ENCODE results near the gene GRIN3B. TPM values are rescaled to one million over a fixed set of nuclear protein-coding genes. Genes with fewer than 3 reads are reported as not detected.

The GRIN3B gene
- total and polyA plus RNA-seq, 10 of the 15 experiments (the other 5 are each of a cell fraction or from before 2014, with no cell fraction given), result 0.15 TPM; not detected in 9

DNA sequence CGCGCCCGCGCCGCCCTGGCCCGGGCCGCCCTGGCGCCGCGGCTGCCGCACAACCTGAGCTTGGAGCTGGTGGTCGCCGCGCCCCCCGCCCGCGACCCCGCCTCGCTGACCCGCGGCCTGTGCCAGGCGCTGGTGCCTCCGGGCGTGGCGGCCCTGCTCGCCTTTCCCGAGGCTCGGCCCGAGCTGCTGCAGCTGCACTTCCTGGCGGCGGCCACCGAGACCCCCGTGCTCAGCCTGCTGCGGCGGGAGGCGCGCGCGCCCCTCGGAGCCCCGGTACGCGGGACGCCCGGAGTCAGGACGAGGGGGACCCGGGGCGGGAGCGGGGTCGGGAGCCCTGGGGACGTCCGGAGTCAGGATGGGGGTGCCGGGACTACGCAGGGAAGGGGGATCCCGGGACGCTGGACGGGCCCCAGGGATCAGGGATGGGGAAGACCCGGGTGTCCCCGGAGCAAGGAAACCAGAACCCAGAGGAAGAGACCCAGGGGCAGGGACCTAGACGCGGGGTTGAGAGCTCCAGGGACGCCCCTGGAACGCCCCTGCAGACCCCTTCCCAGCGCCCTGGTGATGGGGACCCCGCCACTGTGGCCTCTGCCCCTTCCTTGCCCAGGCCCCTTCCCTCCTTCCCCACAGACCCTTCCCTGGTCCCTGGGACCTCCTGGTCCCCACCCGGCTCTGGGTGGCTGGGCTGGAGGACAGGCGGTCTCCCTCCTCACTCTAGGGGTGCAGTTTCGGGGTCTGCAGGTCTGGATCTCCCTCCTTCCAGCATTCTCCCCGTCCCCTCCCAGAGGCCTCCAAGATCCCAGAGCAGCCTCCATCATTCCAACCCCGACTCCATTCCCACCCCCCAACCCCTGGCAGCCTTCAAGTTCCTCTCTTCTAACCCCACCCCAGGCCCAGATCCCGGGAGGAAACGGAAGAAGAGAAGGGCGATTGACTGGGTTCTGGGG lies 645 bp downstream of the GRIN3B start:
- no peak for FAIRE-seq

DNA sequence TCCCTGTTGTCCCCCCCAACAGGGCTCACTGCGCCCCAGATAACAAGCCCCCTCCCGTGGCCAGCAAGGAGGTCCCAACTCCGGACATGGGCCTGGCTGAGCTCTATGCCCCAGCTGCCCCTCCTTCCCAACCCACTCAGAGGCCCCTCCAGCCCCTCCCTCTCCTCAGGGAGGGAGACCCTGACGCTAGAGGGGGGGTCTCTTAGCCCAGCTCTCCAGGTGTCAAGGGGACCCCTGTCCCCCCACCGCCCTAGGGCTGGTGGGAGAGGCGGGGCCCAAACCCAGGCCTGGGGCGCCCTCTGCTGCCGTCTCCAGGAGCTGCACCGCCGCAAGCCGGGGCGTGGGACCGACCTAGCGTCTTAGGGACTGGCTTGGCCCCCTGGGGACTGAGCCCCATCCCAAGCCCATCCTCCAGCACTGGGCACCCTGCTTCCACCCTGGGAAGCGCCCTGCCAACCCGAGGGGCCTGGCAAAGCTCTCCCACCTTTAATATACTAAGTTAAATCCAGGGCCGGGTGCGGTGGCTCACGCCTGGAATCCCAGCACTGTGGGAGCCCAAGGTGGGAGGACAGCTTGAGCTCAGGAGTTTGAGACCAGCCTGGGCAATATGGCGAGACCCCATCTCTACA lies 1.4 kb downstream of the GRIN3B start:
- WGBS (ENCODE audit: insufficient coverage, insufficient replicate concordance, low lambda C conversion rate, missing lambda C conversion rate), result 12% methylated on average over 20 of the region's 20 CpGs
- no peak overlapping the region for H3K4me2 ChIP-seq (ENCODE audit: control insufficient read depth, insufficient read depth)
- H3K36me3 ChIP-seq (ENCODE audit: control insufficient read depth in 2 of 2, insufficient read depth in 2 of 2, low read length in 1 of 2), result no peaks in the 10 kb centered on the region
- no peaks in the 10 kb centered on the region for H3K79me2 ChIP-seq (ENCODE audit: control insufficient read depth, insufficient read depth, low read length)
- intact Hi-C loops (cut with micrococcal nuclease; ENCODE audit: unreplicated experiment), result loop anchor here (1.0 kb wide), 1 partner anchor 80 kb away; no protein-coding TSS in a partner anchor
- SMC1A ChIA-PET (ENCODE audit: uncharacterized antibody, unreplicated experiment), result interaction anchor here (1.0 kb wide), 1 partner anchor 202 kb away, joined by 6 read pairs; no protein-coding TSS in a partner anchor
- POLR2A ChIA-PET, result interaction anchor here (0.6 to 1.1 kb wide), 3 partner anchors 18 to 231 kb away, joined by 3 read pairs; partner anchors contain the start of genes MED16 and RNU6-9
- CTCF ChIA-PET, result interaction anchor here (0.7 to 1.4 kb wide), 5 partner anchors 20 to 224 kb away, joined by 3 to 4 read pairs (median 3); partner anchors contain the start of gene RNU6-2
- in situ Hi-C loops (cut with MboI), result no loop called here
- no TSS peak for BruUV-seq (replicated peaks)
- H3K27me3 ChIP-seq (replicated peaks in 1 of 2; ENCODE audit: control insufficient read depth in 2 of 2, insufficient read depth in 2 of 2, low read length in 1 of 2), result peaks cover 3 to 5% of the 10 kb centered on the region in 2 experiments; a peak in 3 of 4 replicates
- DNase-seq (ENCODE audit: low read depth, low spot score), result no peak
- peak; percentile 92 for ATAC-seq
- no peak for FAIRE-seq
- no peak overlapping the region for H3K27ac ChIP-seq (ENCODE audit: control insufficient read depth, insufficient read depth)
- no peak overlapping the region for H3K4me3 ChIP-seq
- H2AFZ ChIP-seq (ENCODE audit: control insufficient read depth, low read depth, low read length), result no peak overlapping the region
- no peak overlapping the region for H3K9ac ChIP-seq (ENCODE audit: control insufficient read depth, insufficient read depth, low read length)
- H4K20me1 ChIP-seq (ENCODE audit: control insufficient read depth, insufficient read depth), result no peaks in the 10 kb centered on the region
- H3K4me1 ChIP-seq (ENCODE audit: control insufficient read depth, insufficient read depth, low read length), result no peaks in the 10 kb centered on the region
- H3K9me3 ChIP-seq (replicated peaks; ENCODE audit: control insufficient read depth, insufficient read depth, low read length), result no peaks in the 10 kb centered on the region
- RAD21 ChIA-PET (ENCODE audit: unreplicated experiment), result interaction anchor here (0.6 to 1.4 kb wide), 4 partner anchors 91 to 203 kb away, joined by 3 to 4 read pairs (median 4); no protein-coding TSS in a partner anchor
- no peak for TF ChIP-seq FOXK2 (IDR thresholded peaks at IDR 0.05)
- TF ChIP-seq RAD21 (IDR thresholded peaks at IDR 0.05; ENCODE audit: insufficient read depth, low read depth, low read length), result peak; percentile 66
- TF ChIP-seq, protein P1, sequence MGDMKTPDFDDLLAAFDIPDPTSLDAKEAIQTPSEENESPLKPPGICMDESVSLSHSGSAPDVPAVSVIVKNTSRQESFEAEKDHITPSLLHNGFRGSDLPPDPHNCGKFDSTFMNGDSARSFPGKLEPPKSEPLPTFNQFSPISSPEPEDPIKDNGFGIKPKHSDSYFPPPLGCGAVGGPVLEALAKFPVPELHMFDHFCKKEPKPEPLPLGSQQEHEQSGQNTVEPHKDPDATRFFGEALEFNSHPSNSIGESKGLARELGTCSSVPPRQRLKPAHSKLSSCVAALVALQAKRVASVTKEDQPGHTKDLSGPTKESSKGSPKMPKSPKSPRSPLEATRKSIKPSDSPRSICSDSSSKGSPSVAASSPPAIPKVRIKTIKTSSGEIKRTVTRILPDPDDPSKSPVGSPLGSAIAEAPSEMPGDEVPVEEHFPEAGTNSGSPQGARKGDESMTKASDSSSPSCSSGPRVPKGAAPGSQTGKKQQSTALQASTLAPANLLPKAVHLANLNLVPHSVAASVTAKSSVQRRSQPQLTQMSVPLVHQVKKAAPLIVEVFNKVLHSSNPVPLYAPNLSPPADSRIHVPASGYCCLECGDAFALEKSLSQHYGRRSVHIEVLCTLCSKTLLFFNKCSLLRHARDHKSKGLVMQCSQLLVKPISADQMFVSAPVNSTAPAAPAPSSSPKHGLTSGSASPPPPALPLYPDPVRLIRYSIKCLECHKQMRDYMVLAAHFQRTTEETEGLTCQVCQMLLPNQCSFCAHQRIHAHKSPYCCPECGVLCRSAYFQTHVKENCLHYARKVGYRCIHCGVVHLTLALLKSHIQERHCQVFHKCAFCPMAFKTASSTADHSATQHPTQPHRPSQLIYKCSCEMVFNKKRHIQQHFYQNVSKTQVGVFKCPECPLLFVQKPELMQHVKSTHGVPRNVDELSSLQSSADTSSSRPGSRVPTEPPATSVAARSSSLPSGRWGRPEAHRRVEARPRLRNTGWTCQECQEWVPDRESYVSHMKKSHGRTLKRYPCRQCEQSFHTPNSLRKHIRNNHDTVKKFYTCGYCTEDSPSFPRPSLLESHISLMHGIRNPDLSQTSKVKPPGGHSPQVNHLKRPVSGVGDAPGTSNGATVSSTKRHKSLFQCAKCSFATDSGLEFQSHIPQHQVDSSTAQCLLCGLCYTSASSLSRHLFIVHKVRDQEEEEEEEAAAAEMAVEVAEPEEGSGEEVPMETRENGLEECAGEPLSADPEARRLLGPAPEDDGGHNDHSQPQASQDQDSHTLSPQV (IDR thresholded peaks at IDR 0.05), result 0 out of 2 replicates have a peak, but pooled peaks have one; percentile 48
- no peak for TF ChIP-seq MYC (IDR thresholded peaks at IDR 0.05; ENCODE audit: insufficient read depth, insufficient read length, insufficient replicate concordance, low read length, severe bottlenecking)
- TF ChIP-seq ZNF622 (IDR thresholded peaks at IDR 0.05), result no peak
- no peak for TF ChIP-seq ZZZ3 (IDR thresholded peaks at IDR 0.05; ENCODE audit: control insufficient read depth, insufficient read length, low read depth)
- TF ChIP-seq ZNF24 (IDR thresholded peaks at IDR 0.05), result no peak
- TF ChIP-seq ZNF207 (IDR thresholded peaks at IDR 0.05; ENCODE audit: borderline replicate concordance), result 0 out of 2 replicates have a peak, but pooled peaks have one; percentile 65

More for the DNA sequence above, 645 bp downstream of the GRIN3B start:
- Histone ChIP-seq H2AFZ (ENCODE audit: control insufficient read depth, low read depth, low read length) (no peak overlapping the region), H3K27ac (ENCODE audit: control insufficient read depth, insufficient read depth) (no peak overlapping the region), H3K9me3 (replicated peaks; ENCODE audit: control insufficient read depth, insufficient read depth, low read length) (no peaks in the 10 kb centered on the region), H3K27me3 (replicated peaks in 1 of 2; ENCODE audit: control insufficient read depth in 2 of 2, insufficient read depth in 2 of 2, low read length in 1 of 2) (peaks cover 3 to 5% of the 10 kb centered on the region in 2 experiments; a peak in 3 of 4 replicates), H3K79me2 (ENCODE audit: control insufficient read depth, insufficient read depth, low read length) (no peaks in the 10 kb centered on the region), H3K4me2 (ENCODE audit: control insufficient read depth, insufficient read depth) (no peak overlapping the region), H3K9ac (ENCODE audit: control insufficient read depth, insufficient read depth, low read length) (no peak overlapping the region), H4K20me1 (ENCODE audit: control insufficient read depth, insufficient read depth) (no peaks in the 10 kb centered on the region), H3K4me1 (ENCODE audit: control insufficient read depth, insufficient read depth, low read length) (no peaks in the 10 kb centered on the region; the same call in 1 of the 2 replicates), H3K4me3 (no peak overlapping the region), H3K36me3 (ENCODE audit: control insufficient read depth in 2 of 2, insufficient read depth in 2 of 2, low read length in 1 of 2) (no peaks in the 10 kb centered on the region)
- TF ChIP-seq ZNF24 (IDR thresholded peaks at IDR 0.05), result no peak
- peak; percentile 49 for TF ChIP-seq SUZ12 (IDR thresholded peaks at IDR 0.05; ENCODE audit: unreplicated experiment)
- ChIA-PET RAD21 (ENCODE audit: unreplicated experiment) (interaction anchor here (0.6 to 1.4 kb wide), 4 partner anchors 90 to 204 kb away, joined by 3 to 4 read pairs (median 4); no protein-coding TSS in a partner anchor), SMC1A (ENCODE audit: uncharacterized antibody, unreplicated experiment) (interaction anchor here (1.0 kb wide), 1 partner anchor 203 kb away, joined by 6 read pairs; no protein-coding TSS in a partner anchor), POLR2A (interaction anchor here (0.6 to 1.1 kb wide), 4 partner anchors 19 to 230 kb away, joined by 3 to 4 read pairs (median 3); partner anchors contain the start of genes MED16 and RNU6-9), CTCF (interaction anchor here (0.7 to 1.4 kb wide), 5 partner anchors 20 to 225 kb away, joined by 3 to 4 read pairs (median 3); partner anchors contain the start of gene RNU6-2)
- DNase-seq (ENCODE audit: low read depth, low spot score) (no peak), ATAC-seq (no peak)
- 5% methylated on average over 68 of the region's 73 CpGs for WGBS (ENCODE audit: insufficient coverage, insufficient replicate concordance, low lambda C conversion rate, missing lambda C conversion rate)
- in situ Hi-C loops (cut with MboI) (no loop called here), intact Hi-C loops (cut with micrococcal nuclease; ENCODE audit: unreplicated experiment) (loop anchor here (1.0 kb wide), 2 partner anchors 76 to 80 kb away; no protein-coding TSS in a partner anchor)
- no TSS peak for BruUV-seq (replicated peaks)

Data from GM12878 (cell line).